ENCODE results near the gene SH3YL1.

DNA sequence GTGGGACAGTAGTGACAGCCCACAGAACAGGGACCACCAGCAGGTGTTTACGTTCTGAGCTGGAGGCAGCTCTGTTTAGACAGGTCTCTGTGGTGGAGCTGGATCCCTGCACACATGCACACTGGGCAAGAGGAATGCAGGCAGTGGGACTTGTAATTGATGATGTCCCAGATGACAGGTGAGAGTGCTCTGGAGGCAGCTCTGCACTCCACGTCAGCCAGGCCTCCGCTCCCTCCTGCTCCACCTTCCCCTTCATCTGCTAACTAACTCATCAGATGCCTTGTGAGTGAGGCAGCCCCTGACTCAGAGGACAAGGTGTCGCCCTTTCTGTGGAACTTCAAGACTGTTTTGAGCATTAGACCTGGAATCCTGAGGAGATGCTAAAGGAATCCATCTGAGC is 53.2 kb downstream of the SH3YL1 start:
- TF ChIP-seq, protein P1, sequence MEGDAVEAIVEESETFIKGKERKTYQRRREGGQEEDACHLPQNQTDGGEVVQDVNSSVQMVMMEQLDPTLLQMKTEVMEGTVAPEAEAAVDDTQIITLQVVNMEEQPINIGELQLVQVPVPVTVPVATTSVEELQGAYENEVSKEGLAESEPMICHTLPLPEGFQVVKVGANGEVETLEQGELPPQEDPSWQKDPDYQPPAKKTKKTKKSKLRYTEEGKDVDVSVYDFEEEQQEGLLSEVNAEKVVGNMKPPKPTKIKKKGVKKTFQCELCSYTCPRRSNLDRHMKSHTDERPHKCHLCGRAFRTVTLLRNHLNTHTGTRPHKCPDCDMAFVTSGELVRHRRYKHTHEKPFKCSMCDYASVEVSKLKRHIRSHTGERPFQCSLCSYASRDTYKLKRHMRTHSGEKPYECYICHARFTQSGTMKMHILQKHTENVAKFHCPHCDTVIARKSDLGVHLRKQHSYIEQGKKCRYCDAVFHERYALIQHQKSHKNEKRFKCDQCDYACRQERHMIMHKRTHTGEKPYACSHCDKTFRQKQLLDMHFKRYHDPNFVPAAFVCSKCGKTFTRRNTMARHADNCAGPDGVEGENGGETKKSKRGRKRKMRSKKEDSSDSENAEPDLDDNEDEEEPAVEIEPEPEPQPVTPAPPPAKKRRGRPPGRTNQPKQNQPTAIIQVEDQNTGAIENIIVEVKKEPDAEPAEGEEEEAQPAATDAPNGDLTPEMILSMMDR (IDR thresholded peaks at IDR 0.05), result no peak
- no peak for TF ChIP-seq POLR2A (IDR thresholded peaks at IDR 0.05)
